GM12878 (cell line): ENCODE results near the gene ZNF112. TPM values are rescaled to one million over a fixed set of nuclear protein-coding genes. Genes with fewer than 3 reads are reported as not detected.

Experiments
- ATAC-seq: fragments of 200-7000 bp; cut with Tn5 transposase; 3 replicates; pipeline ENCODE4 v1.9.1; 2020; ENCODE audit warnings: mild to moderate bottlenecking, moderate library complexity
- BruUV-seq: library from RNA; stranded (reverse); fragments of 400-500 nt; replicated peaks from 2 replicates; lab custom pipeline; 2021; lab: Mats Ljungman, UMichigan
- CTCF ChIA-PET: fragments of 300-600 bp; sonication (Branson Sonifier 250); formaldehyde crosslinking; extraction: SDS; loops from one replicate; lab custom pipeline; 2021; ENCODE audit warnings: inconsistent platforms; lab: Yijun Ruan, JAX
- POLR2A ChIA-PET: fragments of 350-600 bp; formaldehyde crosslinking; extraction: SDS; loops from one replicate; lab custom pipeline; 2021; ENCODE audit warnings: inconsistent platforms; lab: Charles Lee
- RAD21 ChIA-PET: fragments of 300-600 bp; sonication (Branson Sonifier 250); formaldehyde crosslinking; loops from one replicate; lab custom pipeline; 2023; ENCODE audit warnings: antibody characterized with exemption; ENCODE audit not compliant: unreplicated experiment; lab: Charles Lee
- SMC1A ChIA-PET: fragments of 300-600 bp; sonication (Branson Sonifier 250); formaldehyde crosslinking; loops from one replicate; lab custom pipeline; 2023; ENCODE audit not compliant: unreplicated experiment, uncharacterized antibody; lab: Charles Lee
- DNase-seq: peaks from one replicate; pipeline ENCODE4 v3.0.0-alpha.2; 2011; ENCODE audit warnings: low read depth, low spot score
- FAIRE-seq: peaks from 3 replicates; lab custom pipeline; 2011; peaks lifted over from hg19 to GRCh38; lab: Jason Lieb, UNC
- H2AFZ ChIP-seq: 2 replicates; pipeline ENCODE4 v1.6.0; 2011; ENCODE audit warnings: low read depth, low read length, control low read depth; ENCODE audit not compliant: control insufficient read depth
- H3K27ac ChIP-seq: 2 replicates; pipeline ENCODE4 v1.5.1; 2011; ENCODE audit warnings: control low read depth; ENCODE audit not compliant: control insufficient read depth, insufficient read depth
- H3K27me3 ChIP-seq, 2 experiments: replicated peaks in 1 of 2; 2 replicates each; pipeline versions ENCODE4 v1.6.0 to v1.6.1; 2011; ENCODE audit warnings: low read length in 1 of 2; ENCODE audit not compliant: control insufficient read depth in 2 of 2, insufficient read depth in 2 of 2
- H3K36me3 ChIP-seq, 2 experiments: 2 replicates each; pipeline ENCODE4 v1.5.1; 2011; ENCODE audit warnings: low read length in 1 of 2; ENCODE audit not compliant: control insufficient read depth in 2 of 2, insufficient read depth in 2 of 2
- H3K4me1 ChIP-seq: 2 replicates; pipeline ENCODE4 v1.6.1; 2011; ENCODE audit warnings: mild to moderate bottlenecking, low read length, moderate library complexity, mixed read lengths; ENCODE audit not compliant: control insufficient read depth, insufficient read depth
- H3K4me2 ChIP-seq: 2 replicates; pipeline ENCODE4 v1.6.0; 2011; ENCODE audit warnings: control low read depth; ENCODE audit not compliant: control insufficient read depth, insufficient read depth
- H3K4me3 ChIP-seq: fragments of 200-600 bp; sonication (generic); 2 replicates; pipeline ENCODE4 v1.5.1; 2016
- H3K79me2 ChIP-seq: 2 replicates; pipeline ENCODE4 v1.6.0; 2011; ENCODE audit warnings: low read length; ENCODE audit not compliant: control insufficient read depth, insufficient read depth
- H3K9ac ChIP-seq: 2 replicates; pipeline ENCODE4 v1.8.0; 2011; ENCODE audit warnings: low read length, control low read depth, mixed read lengths; ENCODE audit not compliant: control insufficient read depth, insufficient read depth
- H3K9me3 ChIP-seq: replicated peaks from 3 replicates; pipeline ENCODE4 v1.5.1; 2011; ENCODE audit warnings: mild to moderate bottlenecking, low read length; ENCODE audit not compliant: control insufficient read depth, insufficient read depth
- H4K20me1 ChIP-seq: 2 replicates; pipeline ENCODE4 v1.6.0; 2011; ENCODE audit not compliant: control insufficient read depth, insufficient read depth
- MYB ChIP-seq: fragments of 150-350 bp; IDR thresholded peaks from 2 replicates; pipeline ENCODE4 v1.6.1; 2014; ENCODE audit warnings: mild to moderate bottlenecking, low read depth, low read length, borderline replicate concordance
- NFXL1 ChIP-seq: fragments of 450-650 bp; IDR thresholded peaks from 2 replicates; pipeline ENCODE4 v1.6.1; 2017; ENCODE audit warnings: antibody characterized with exemption, mild to moderate bottlenecking, borderline replicate concordance
- POU2F2 ChIP-seq: IDR thresholded peaks from 3 replicates; pipeline ENCODE4 v1.6.1; 2011; ENCODE audit warnings: low read depth, mild to moderate bottlenecking, low read length, borderline replicate concordance
- RUNX3 ChIP-seq: IDR thresholded peaks from 2 replicates; pipeline ENCODE4 v1.6.1; 2012; ENCODE audit warnings: low read length, inconsistent platforms
- SMARCA5 ChIP-seq: fragments of 450-650 bp; IDR thresholded peaks from 2 replicates; pipeline ENCODE4 v1.6.1; 2017; ENCODE audit warnings: mild to moderate bottlenecking
- ZBTB4 ChIP-seq: fragments of 450-650 bp; formaldehyde crosslinking; IDR thresholded peaks from 2 replicates; pipeline ENCODE4 v1.4.0; 2022; ENCODE audit warnings: mild to moderate bottlenecking, moderate library complexity
- ZNF592 ChIP-seq: fragments of 450-650 bp; IDR thresholded peaks from 2 replicates; pipeline ENCODE4 v1.6.1; 2017; ENCODE audit warnings: mild to moderate bottlenecking, moderate library complexity
- WGBS: methylation state at CpG from one replicate; pipeline ENCODE4 v1.1.6; 2016; ENCODE audit warnings: low lambda C conversion rate; ENCODE audit not compliant: insufficient replicate concordance, insufficient coverage; ENCODE audit errors: missing lambda C conversion rate; 5-methylcytosine and 5-hydroxymethylcytosine counted together
- in situ Hi-C: fragments of 300-500 bp; cut with MboI; formaldehyde crosslinking; loops from 9 replicates; pipeline ENCODE4 v1.14.3; 2018; ENCODE audit warnings: mixed read lengths
- intact Hi-C: fragments of 100-400 bp; cut with micrococcal nuclease; formaldehyde crosslinking; loops from one replicate; pipeline ENCODE4 v1.14.2; 2022; ENCODE audit not compliant: unreplicated experiment
- polyA plus RNA-seq, 11 experiments: library from polyadenylated mRNA; depleted of rRNA in 4 of 11; unstranded in 6 of 11; stranded (reverse) in 5 of 11; fragments of >200 nt; fragmentation: Nextera tagmentation in 4 of 11; fragmentation: Illumina TruSeq in 1 of 11; extraction: Ambion mirVana in 4 of 11; extraction: Trizol in 1 of 11; gene quantifications; 1 replicate in 1 of 11; 2 replicates in 10 of 11; pipeline versions ENCODE4 v1.2.1 to v1.2.3, GENCODE V29; 2011 to 2016; ENCODE audit warnings: inconsistent platforms in 2 of 11, missing spikeins in 2 of 11, low read depth in 1 of 11
- small RNA-seq: library from RNA; depleted of rRNA; stranded (forward); fragments of <200 nt; gene quantifications from one replicate; pipeline ENCODE3, GENCODE V24; 2014
- total RNA-seq, 4 experiments: library from RNA; depleted of rRNA in 3 of 4; stranded (reverse); fragments of >200 nt in 3 of 4; fragmentation: Illumina TruSeq in 1 of 4; extraction: Trizol in 1 of 4; gene quantifications; 2 replicates each; pipeline versions ENCODE4 v1.2.1 to v1.2.3, GENCODE V29; 2013 to 2021

Gene ZNF112
- total and polyA plus RNA-seq, 10 of the 15 experiments (the other 5 are each of a cell fraction or from before 2014, with no cell fraction given): 0.03 to 0.25 (median 0.07) TPM; not detected in 4

DNA sequence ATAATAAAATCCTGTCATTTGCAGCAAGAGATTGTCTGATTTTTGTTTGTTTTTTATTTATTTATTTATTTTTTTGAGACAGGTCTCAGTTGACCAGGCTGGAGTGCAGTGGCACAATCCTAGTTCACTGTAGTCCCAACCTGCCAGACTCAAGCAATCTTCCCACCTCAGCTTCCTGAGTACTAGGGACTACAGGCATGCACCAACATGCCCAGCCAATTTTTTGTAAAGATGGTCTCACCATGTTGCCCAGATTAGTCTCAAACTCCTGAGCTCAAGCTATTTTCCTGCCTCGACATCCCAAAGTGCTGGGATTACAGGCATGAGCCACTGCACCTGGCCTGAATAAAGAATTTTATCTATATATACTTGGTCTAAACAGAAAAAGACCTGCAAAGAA, 79.1 kb downstream of the ZNF112 start:
- 32% methylated on average over 1 of the region's 1 CpG for WGBS
- Histone ChIP-seq H3K36me3 (no peaks in the 10 kb centered on the region), H3K9me3 (no peaks in the 10 kb centered on the region; the same call in 2 of the 3 replicates), H3K79me2 (no peaks in the 10 kb centered on the region), H3K27me3 (no peaks in the 10 kb centered on the region), H4K20me1 (no peaks in the 10 kb centered on the region), H3K27ac (no peak overlapping the region), H2AFZ (no peak overlapping the region), H3K9ac (no peak overlapping the region), H3K4me1 (no peaks in the 10 kb centered on the region), H3K4me3 (no peak overlapping the region), H3K4me2 (no peak overlapping the region)
- CTCF ChIA-PET: no interaction called here
- intact Hi-C loops: no loop called here
- POLR2A ChIA-PET: no interaction called here
- TF ChIP-seq ZNF592 (no peak), POU2F2 (no peak), SMARCA5 (no peak), ZBTB4 (no peak), RUNX3 (no peak), NFXL1 (no peak), MYB (no peak)
- DNase-seq (no peak), FAIRE-seq (no peak), ATAC-seq (no peak)
- SMC1A ChIA-PET: no interaction called here
- RAD21 ChIA-PET: no interaction called here
- in situ Hi-C loops: no loop called here
- no TSS peak for BruUV-seq

Small RNA genes lying within 50 kb of the gene (small RNA-seq; reads per million reads assigned to genes)
- not detected for gene NDUFA3P1

Other genes starting within 250 kb of the ZNF112 start
Only the 7 nearest of the 10 such genes appear.
- 14.7 and 15.0 TPM in 2 replicates for gene ZNF227, start 144.1 kb downstream of the ZNF112 start, total RNA-seq (2014; rRNA removed)
- gene ZNF227, start 144.1 kb downstream of the ZNF112 start, total RNA-seq (2014; rRNA removed; fragmentation: Illumina TruSeq; extraction: Trizol): 22.4 and 22.9 TPM in 2 replicates
- 17.2 and 20.9 TPM in 2 replicates for gene ZNF227, start 144.1 kb downstream of the ZNF112 start, total RNA-seq (2021)
- 19.3 and 24.2 TPM in 2 replicates for gene ZNF227, start 144.1 kb downstream of the ZNF112 start, polyA plus RNA-seq (2011; rRNA removed)
- 16.0 and 17.2 TPM in 2 replicates for gene ZNF227, start 144.1 kb downstream of the ZNF112 start, polyA plus RNA-seq (2014; fragmentation: Illumina TruSeq; extraction: Trizol)
- gene ZNF227, start 144.1 kb downstream of the ZNF112 start, polyA plus RNA-seq (2014; fragmentation: Nextera tagmentation; extraction: Ambion mirVana): 1 to 10 TPM; 4.3 to 5.1 TPM
- gene ZNF227, start 144.1 kb downstream of the ZNF112 start, polyA plus RNA-seq (2014; rRNA removed): 9.8 and 10.8 TPM in 2 replicates
- gene ZNF227, start 144.1 kb downstream of the ZNF112 start, polyA plus RNA-seq (2016; fragmentation: Nextera tagmentation; extraction: Ambion mirVana): 10 to 100 TPM; 10.9 to 11.0 TPM
- gene ZNF233, start 96.8 kb downstream of the ZNF112 start, total RNA-seq (2014; rRNA removed): 0.23 and 0.54 TPM in 2 replicates
- 0.32 and 0.63 TPM in 2 replicates for gene ZNF233, start 96.8 kb downstream of the ZNF112 start, total RNA-seq (2014; rRNA removed; fragmentation: Illumina TruSeq; extraction: Trizol)
- 0.19 and 0.26 TPM in 2 replicates for gene ZNF233, start 96.8 kb downstream of the ZNF112 start, total RNA-seq (2021)
- gene ZNF233, start 96.8 kb downstream of the ZNF112 start, polyA plus RNA-seq (2011; rRNA removed): 1.5 and 1.8 TPM in 2 replicates
- gene ZNF233, start 96.8 kb downstream of the ZNF112 start, polyA plus RNA-seq (2014; fragmentation: Illumina TruSeq; extraction: Trizol): 0.06 and 0.32 TPM in 2 replicates
- under 1 TPM; 0.35 to 0.46 TPM for gene ZNF233, start 96.8 kb downstream of the ZNF112 start, polyA plus RNA-seq (2014; fragmentation: Nextera tagmentation; extraction: Ambion mirVana)
- 0.29 and 0.67 TPM in 2 replicates for gene ZNF233, start 96.8 kb downstream of the ZNF112 start, polyA plus RNA-seq (2014; rRNA removed)
- 1 to 10 TPM in 1 of 2 experiments, under 1 TPM in 1; 0.93 to 1.0 TPM for gene ZNF233, start 96.8 kb downstream of the ZNF112 start, polyA plus RNA-seq (2016; fragmentation: Nextera tagmentation; extraction: Ambion mirVana)
- gene ZNF235, start 51.7 kb downstream of the ZNF112 start, total RNA-seq (2014; rRNA removed): 4.7 and 5.9 TPM in 2 replicates
- 7.0 and 7.4 TPM in 2 replicates for gene ZNF235, start 51.7 kb downstream of the ZNF112 start, total RNA-seq (2014; rRNA removed; fragmentation: Illumina TruSeq; extraction: Trizol)
- 3.9 and 4.8 TPM in 2 replicates for gene ZNF235, start 51.7 kb downstream of the ZNF112 start, total RNA-seq (2021)
- gene ZNF235, start 51.7 kb downstream of the ZNF112 start, polyA plus RNA-seq (2011; rRNA removed): 9.0 and 12.2 TPM in 2 replicates
- gene ZNF235, start 51.7 kb downstream of the ZNF112 start, polyA plus RNA-seq (2014; fragmentation: Illumina TruSeq; extraction: Trizol): 4.1 and 7.5 TPM in 2 replicates
- 1 to 10 TPM; 2.8 to 5.0 TPM for gene ZNF235, start 51.7 kb downstream of the ZNF112 start, polyA plus RNA-seq (2014; fragmentation: Nextera tagmentation; extraction: Ambion mirVana)
- 2.7 and 4.0 TPM in 2 replicates for gene ZNF235, start 51.7 kb downstream of the ZNF112 start, polyA plus RNA-seq (2014; rRNA removed)
- gene ZNF235, start 51.7 kb downstream of the ZNF112 start, polyA plus RNA-seq (2016; fragmentation: Nextera tagmentation; extraction: Ambion mirVana): 1 to 10 TPM; 3.6 to 4.9 TPM
- gene ZNF285, start 44.9 kb upstream of the ZNF112 start, total RNA-seq (2014; rRNA removed): 0.28 TPM in 1 of 2 replicates, not detected in the other
- 0.13 and 0.23 TPM in 2 replicates for gene ZNF285, start 44.9 kb upstream of the ZNF112 start, total RNA-seq (2014; rRNA removed; fragmentation: Illumina TruSeq; extraction: Trizol)
- gene ZNF285, start 44.9 kb upstream of the ZNF112 start, total RNA-seq (2021): 0.19 TPM in 1 of 2 replicates, not detected in the other
- gene ZNF285, start 44.9 kb upstream of the ZNF112 start, polyA plus RNA-seq (2011; rRNA removed): 0.33 and 0.71 TPM in 2 replicates
- 0.27 and 0.31 TPM in 2 replicates for gene ZNF285, start 44.9 kb upstream of the ZNF112 start, polyA plus RNA-seq (2014; fragmentation: Illumina TruSeq; extraction: Trizol)
- under 1 TPM in 1 of 2 experiments, not detected in 1; 0.02 TPM for gene ZNF285, start 44.9 kb upstream of the ZNF112 start, polyA plus RNA-seq (2014; fragmentation: Nextera tagmentation; extraction: Ambion mirVana)
- gene ZNF285, start 44.9 kb upstream of the ZNF112 start, polyA plus RNA-seq (2014; rRNA removed): 0.05 and 0.20 TPM in 2 replicates
- under 1 TPM in 1 of 2 experiments, not detected in 1; 0.40 TPM for gene ZNF285, start 44.9 kb upstream of the ZNF112 start, polyA plus RNA-seq (2016; fragmentation: Nextera tagmentation; extraction: Ambion mirVana)
- gene ZNF229, start 91.8 kb upstream of the ZNF112 start, total RNA-seq (2014; rRNA removed): 0.11 and 0.23 TPM in 2 replicates
- gene ZNF229, start 91.8 kb upstream of the ZNF112 start, total RNA-seq (2014; rRNA removed; fragmentation: Illumina TruSeq; extraction: Trizol): 0.04 and 0.09 TPM in 2 replicates
- gene ZNF229, start 91.8 kb upstream of the ZNF112 start, total RNA-seq (2021): 0.05 and 0.15 TPM in 2 replicates
- gene ZNF229, start 91.8 kb upstream of the ZNF112 start, polyA plus RNA-seq (2011; rRNA removed): 0.09 and 0.14 TPM in 2 replicates
- gene ZNF229, start 91.8 kb upstream of the ZNF112 start, polyA plus RNA-seq (2014; fragmentation: Illumina TruSeq; extraction: Trizol): 0.05 and 0.18 TPM in 2 replicates
- under 1 TPM in 1 of 2 experiments, not detected in 1; 0.07 TPM for gene ZNF229, start 91.8 kb upstream of the ZNF112 start, polyA plus RNA-seq (2014; fragmentation: Nextera tagmentation; extraction: Ambion mirVana)
- 0.04 and 0.37 TPM in 2 replicates for gene ZNF229, start 91.8 kb upstream of the ZNF112 start, polyA plus RNA-seq (2014; rRNA removed)
- under 1 TPM; 0.14 to 0.24 TPM for gene ZNF229, start 91.8 kb upstream of the ZNF112 start, polyA plus RNA-seq (2016; fragmentation: Nextera tagmentation; extraction: Ambion mirVana)
- gene ZNF180, start 143.8 kb upstream of the ZNF112 start, total RNA-seq (2014; rRNA removed): 6.7 and 7.7 TPM in 2 replicates
- 7.6 and 9.0 TPM in 2 replicates for gene ZNF180, start 143.8 kb upstream of the ZNF112 start, total RNA-seq (2014; rRNA removed; fragmentation: Illumina TruSeq; extraction: Trizol)
- 8.9 TPM in 2 replicates for gene ZNF180, start 143.8 kb upstream of the ZNF112 start, total RNA-seq (2021)
- gene ZNF180, start 143.8 kb upstream of the ZNF112 start, polyA plus RNA-seq (2011; rRNA removed): 2.1 and 4.6 TPM in 2 replicates
- gene ZNF180, start 143.8 kb upstream of the ZNF112 start, polyA plus RNA-seq (2014; fragmentation: Illumina TruSeq; extraction: Trizol): 6.5 and 7.8 TPM in 2 replicates
- gene ZNF180, start 143.8 kb upstream of the ZNF112 start, polyA plus RNA-seq (2014; fragmentation: Nextera tagmentation; extraction: Ambion mirVana): 1 to 10 TPM; 1.6 to 3.1 TPM
- gene ZNF180, start 143.8 kb upstream of the ZNF112 start, polyA plus RNA-seq (2014; rRNA removed): 3.5 and 4.8 TPM in 2 replicates
- 1 to 10 TPM; 5.5 TPM for gene ZNF180, start 143.8 kb upstream of the ZNF112 start, polyA plus RNA-seq (2016; fragmentation: Nextera tagmentation; extraction: Ambion mirVana)
- not detected in 2 replicates for gene CEACAM20, start 173.0 kb upstream of the ZNF112 start, total RNA-seq (2014; rRNA removed)
- gene CEACAM20, start 173.0 kb upstream of the ZNF112 start, total RNA-seq (2014; rRNA removed; fragmentation: Illumina TruSeq; extraction: Trizol): not detected in 2 replicates
- not detected in 2 replicates for gene CEACAM20, start 173.0 kb upstream of the ZNF112 start, total RNA-seq (2021)
- gene CEACAM20, start 173.0 kb upstream of the ZNF112 start, polyA plus RNA-seq (2011; rRNA removed): not detected in 2 replicates
- gene CEACAM20, start 173.0 kb upstream of the ZNF112 start, polyA plus RNA-seq (2014; fragmentation: Illumina TruSeq; extraction: Trizol): not detected in 2 replicates
- gene CEACAM20, start 173.0 kb upstream of the ZNF112 start, polyA plus RNA-seq (2014; fragmentation: Nextera tagmentation; extraction: Ambion mirVana): not detected
- gene CEACAM20, start 173.0 kb upstream of the ZNF112 start, polyA plus RNA-seq (2014; rRNA removed): not detected in 2 replicates
- not detected for gene CEACAM20, start 173.0 kb upstream of the ZNF112 start, polyA plus RNA-seq (2016; fragmentation: Nextera tagmentation; extraction: Ambion mirVana)